Ovary (tissue), 3 donors: ENCODE data around the gene NUDT1.

Experiments
- CTCF ChIP-seq, 3 donors: fragments of 450-650 bp in 2 of 3; fragments of 200-600 bp in 1 of 3; IDR thresholded peaks; one replicate each; pipeline versions ENCODE4 v1.5.1 to v1.8.0; 2016 to 2022; ENCODE audit warnings: antibody characterized with exemption in 3 of 3, mild to moderate bottlenecking in 1 of 3
- EP300 ChIP-seq: sonication (generic); formaldehyde crosslinking; IDR thresholded peaks from one replicate; pipeline ENCODE4 v1.6.1; 2017; ENCODE audit warnings: antibody characterized with exemption
- POLR2A ChIP-seq: fragments of 450-650 bp; IDR thresholded peaks from one replicate; pipeline ENCODE4 v1.6.1; 2017; ENCODE audit warnings: antibody characterized with exemption, mild to moderate bottlenecking, moderate library complexity
- donor health status: DM: no; HTN: no; CAD: no.

GRCh38 chr7:2219606-2220005 is 22.4 kb upstream of the NUDT1 start:
- TF ChIP-seq CTCF (IDR thresholded peaks at IDR 0.05), result no peak
- no peak for TF ChIP-seq POLR2A
- TF ChIP-seq EP300, result no peak
